Neural progenitor cell (in vitro differentiated cells): ENCODE measurements around the gene SSBP2. TPM values are rescaled to one million over a fixed set of nuclear protein-coding genes. Genes with fewer than 3 reads are reported as not detected.

Source experiments
- DNase-seq: peaks from one replicate; pipeline ENCODE4 v3.0.0-alpha.2; 2016; ENCODE audit warnings: low spot score
- H2AFZ ChIP-seq: fragments of 200-600 bp; sonication (generic); replicated peaks from 2 replicates; pipeline ENCODE4 v1.6.1; 2016; ENCODE audit warnings: antibody characterized with exemption
- H3F3A ChIP-seq: fragments of 200-600 bp; sonication (generic); 2 replicates; pipeline ENCODE4 v1.6.1; 2016; ENCODE audit warnings: antibody characterized with exemption, low read depth
- H3K27ac ChIP-seq: fragments of 200-600 bp; sonication (generic); 2 replicates; pipeline ENCODE4 v1.5.1; 2016; ENCODE audit warnings: mild to moderate bottlenecking
- H3K27me3 ChIP-seq: fragments of 200-600 bp; sonication (generic); 2 replicates; pipeline ENCODE4 v1.6.1; 2016; ENCODE audit warnings: mild to moderate bottlenecking, moderate library complexity
- H3K36me3 ChIP-seq: fragments of 200-600 bp; sonication (generic); 2 replicates; pipeline ENCODE4 v1.5.1; 2016
- H3K4me1 ChIP-seq: fragments of 200-600 bp; sonication (generic); 2 replicates; pipeline ENCODE4 v1.6.1; 2016; ENCODE audit warnings: mixed run types
- H3K4me2 ChIP-seq: fragments of 200-600 bp; sonication (generic); 2 replicates; pipeline ENCODE4 v1.6.1; 2016
- H3K4me3 ChIP-seq: fragments of 200-600 bp; sonication (generic); 2 replicates; pipeline ENCODE4 v1.5.1; 2016
- H3K79me2 ChIP-seq: fragments of 200-600 bp; sonication (generic); 2 replicates; pipeline ENCODE4 v1.6.1; 2016; ENCODE audit warnings: low read depth
- H3K9ac ChIP-seq: fragments of 200-600 bp; sonication (generic); 2 replicates; pipeline ENCODE4 v1.6.1; 2016
- H3K9me3 ChIP-seq: fragments of 200-600 bp; sonication (generic); 2 replicates; pipeline ENCODE4 v1.5.1; 2016; ENCODE audit warnings: low read depth
- H4K20me1 ChIP-seq: fragments of 200-600 bp; sonication (generic); 2 replicates; pipeline ENCODE4 v1.6.1; 2016; ENCODE audit warnings: low read depth
- H3K27ac Mint-ChIP-seq: 3 replicates; pipeline ENCODE4 v1.8.0; 2021; ENCODE audit warnings: mixed read lengths
- H3K27me3 Mint-ChIP-seq: 2 replicates; pipeline ENCODE4 v1.8.0; 2022; ENCODE audit warnings: low read depth, mild to moderate bottlenecking, inconsistent platforms, moderate library complexity, mixed read lengths; ENCODE audit not compliant: insufficient read depth
- H3K36me3 Mint-ChIP-seq: 3 replicates; pipeline ENCODE4 v1.8.0; 2021; ENCODE audit warnings: mixed read lengths
- H3K4me1 Mint-ChIP-seq: 3 replicates; pipeline ENCODE4 v1.8.0; 2021; ENCODE audit warnings: mixed read lengths
- H3K4me3 Mint-ChIP-seq: 3 replicates; pipeline ENCODE4 v1.8.0; 2021; ENCODE audit warnings: mild to moderate bottlenecking, moderate library complexity, mixed read lengths
- H3K9me3 Mint-ChIP-seq: 3 replicates; pipeline ENCODE4 v1.8.0; 2020; ENCODE audit warnings: mixed read lengths
- EZH2 ChIP-seq: fragments of 200-600 bp; sonication (generic); IDR thresholded peaks from 2 replicates; pipeline ENCODE4 v1.6.1; 2017; ENCODE audit warnings: antibody characterized with exemption, mild to moderate bottlenecking, moderate library complexity
- EZH2phosphoT487 ChIP-seq: fragments of 200-600 bp; sonication (generic); IDR thresholded peaks from 2 replicates; pipeline ENCODE4 v1.6.1; 2017; ENCODE audit warnings: antibody characterized with exemption
- total RNA-seq: library from RNA; depleted of rRNA; stranded (reverse); fragments of >200 nt; gene quantifications from 2 replicates; pipeline ENCODE4 v1.2.3, GENCODE V29; 2015; ENCODE audit warnings: low replicate concordance
- TF ChIP-seq, protein P1 (sequence below): fragments of 200-600 bp; sonication (generic); IDR thresholded peaks from 2 replicates; pipeline ENCODE4 v1.5.1; 2017; ENCODE audit warnings: antibody characterized with exemption, mild to moderate bottlenecking

Gene SSBP2
- total RNA-seq, 1 donor from 2014 or later: 175 TPM

GRCh38 chr5:81554647-81555046 is 196.2 kb downstream of the SSBP2 start:
- Mint-ChIP-seq H3K9me3 (no peaks in the 10 kb centered on the region), H3K36me3 (peaks cover 3% of the 10 kb centered on the region)
- TF ChIP-seq, protein P1, sequence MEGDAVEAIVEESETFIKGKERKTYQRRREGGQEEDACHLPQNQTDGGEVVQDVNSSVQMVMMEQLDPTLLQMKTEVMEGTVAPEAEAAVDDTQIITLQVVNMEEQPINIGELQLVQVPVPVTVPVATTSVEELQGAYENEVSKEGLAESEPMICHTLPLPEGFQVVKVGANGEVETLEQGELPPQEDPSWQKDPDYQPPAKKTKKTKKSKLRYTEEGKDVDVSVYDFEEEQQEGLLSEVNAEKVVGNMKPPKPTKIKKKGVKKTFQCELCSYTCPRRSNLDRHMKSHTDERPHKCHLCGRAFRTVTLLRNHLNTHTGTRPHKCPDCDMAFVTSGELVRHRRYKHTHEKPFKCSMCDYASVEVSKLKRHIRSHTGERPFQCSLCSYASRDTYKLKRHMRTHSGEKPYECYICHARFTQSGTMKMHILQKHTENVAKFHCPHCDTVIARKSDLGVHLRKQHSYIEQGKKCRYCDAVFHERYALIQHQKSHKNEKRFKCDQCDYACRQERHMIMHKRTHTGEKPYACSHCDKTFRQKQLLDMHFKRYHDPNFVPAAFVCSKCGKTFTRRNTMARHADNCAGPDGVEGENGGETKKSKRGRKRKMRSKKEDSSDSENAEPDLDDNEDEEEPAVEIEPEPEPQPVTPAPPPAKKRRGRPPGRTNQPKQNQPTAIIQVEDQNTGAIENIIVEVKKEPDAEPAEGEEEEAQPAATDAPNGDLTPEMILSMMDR: no peak
- TF ChIP-seq EZH2: no peak
- TF ChIP-seq EZH2phosphoT487: no peak

GRCh38 chr5:81553567-81554212 is 197.2 kb downstream of the SSBP2 start:
- Histone ChIP-seq H3K79me2 (no peaks in the 10 kb centered on the region), H3F3A (no peaks in the 10 kb centered on the region), H4K20me1 (peaks cover 2% of the 10 kb centered on the region), H3K4me3 (no peak overlapping the region), H3K4me1 (peaks cover 8% of the 10 kb centered on the region), H3K9ac (no peak overlapping the region), H2AFZ (no peak overlapping the region), H3K4me2 (no peak overlapping the region), H3K27me3 (no peaks in the 10 kb centered on the region), H3K9me3 (no peaks in the 10 kb centered on the region), H3K27ac (no peak overlapping the region), H3K36me3 (no peaks in the 10 kb centered on the region)
- no peak overlapping the region for H3K4me3 Mint-ChIP-seq
- DNase-seq: no peak
- peaks cover 5% of the 10 kb centered on the region for H3K36me3 Mint-ChIP-seq
- H3K27ac Mint-ChIP-seq: no peak overlapping the region
- H3K4me1 Mint-ChIP-seq: peaks cover 2% of the 10 kb centered on the region
- H3K9me3 Mint-ChIP-seq: no peaks in the 10 kb centered on the region
- H3K27me3 Mint-ChIP-seq: no peaks in the 10 kb centered on the region
- TF ChIP-seq, protein P1: no peak
- TF ChIP-seq EZH2 (no peak), EZH2phosphoT487 (no peak)

More at GRCh38 chr5:81554647-81555046, 196.2 kb downstream of the SSBP2 start:
- Histone ChIP-seq H3K4me3 (no peak overlapping the region), H3K27me3 (no peaks in the 10 kb centered on the region), H3K4me1 (peaks cover 8% of the 10 kb centered on the region), H3K27ac (no peak overlapping the region), H3K9me3 (no peaks in the 10 kb centered on the region), H4K20me1 (peaks cover 2% of the 10 kb centered on the region), H3K36me3 (no peaks in the 10 kb centered on the region), H2AFZ (no peak overlapping the region), H3F3A (no peaks in the 10 kb centered on the region), H3K4me2 (no peak overlapping the region), H3K9ac (no peak overlapping the region), H3K79me2 (no peaks in the 10 kb centered on the region)
- no peak overlapping the region for H3K27ac Mint-ChIP-seq
- peaks cover 2% of the 10 kb centered on the region for H3K4me1 Mint-ChIP-seq
- H3K4me3 Mint-ChIP-seq: no peak overlapping the region
- no peaks in the 10 kb centered on the region for H3K27me3 Mint-ChIP-seq
- DNase-seq: no peak

DNA sequence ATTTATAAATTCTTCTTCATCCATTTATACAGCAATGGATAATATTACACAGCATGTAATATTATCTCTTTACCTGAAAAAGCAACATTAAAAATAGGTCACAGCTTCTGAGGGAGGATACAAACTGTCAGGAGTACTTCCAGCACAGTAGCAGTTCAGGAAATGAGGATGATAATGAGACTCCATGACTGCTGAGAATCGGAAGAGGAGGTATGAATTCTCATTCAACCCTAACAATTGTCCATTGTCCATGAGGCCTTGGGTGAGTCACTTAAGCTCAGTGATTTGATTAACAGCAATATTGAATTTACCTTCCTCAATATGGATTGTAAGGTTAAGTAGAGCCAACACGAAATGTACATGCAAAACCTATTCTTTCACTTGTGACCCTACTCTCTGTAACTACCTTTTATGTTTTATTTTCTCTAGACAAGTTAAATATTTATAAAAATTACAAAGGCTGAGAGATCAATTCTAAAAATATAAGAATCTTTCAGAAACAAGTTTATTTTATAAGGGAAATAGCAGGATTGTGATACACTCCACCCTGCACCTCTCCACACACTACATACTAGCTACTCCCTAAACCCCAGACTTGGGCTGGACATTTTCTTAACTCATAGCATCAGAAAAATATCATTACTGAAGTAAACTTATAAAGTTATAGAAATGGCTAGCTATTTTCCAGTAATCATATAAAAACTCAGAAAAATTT is 197.9 kb downstream of the SSBP2 start:
- DNase-seq: no peak
- H3K4me3 ChIP-seq: no peak overlapping the region
- H4K20me1 ChIP-seq: no peaks in the 10 kb centered on the region
- H3K4me1 ChIP-seq: peaks cover 8% of the 10 kb centered on the region
- H2AFZ ChIP-seq: no peak overlapping the region
- H3K9me3 ChIP-seq: no peaks in the 10 kb centered on the region
- no peak overlapping the region for H3K27ac Mint-ChIP-seq
- H3K79me2 ChIP-seq: no peaks in the 10 kb centered on the region
- no peaks in the 10 kb centered on the region for H3K36me3 ChIP-seq
- H3K27me3 Mint-ChIP-seq: no peaks in the 10 kb centered on the region
- peaks cover 2% of the 10 kb centered on the region for H3K4me1 Mint-ChIP-seq
- no peak overlapping the region for H3K9ac ChIP-seq
- peaks cover 7% of the 10 kb centered on the region for H3K36me3 Mint-ChIP-seq
- no peak overlapping the region for H3K4me2 ChIP-seq
- H3K27me3 ChIP-seq: no peaks in the 10 kb centered on the region
- H3F3A ChIP-seq: no peaks in the 10 kb centered on the region
- TF ChIP-seq EZH2 (no peak), EZH2phosphoT487 (no peak)
- TF ChIP-seq, protein P1: no peak
- no peak overlapping the region for H3K4me3 Mint-ChIP-seq
- H3K27ac ChIP-seq: no peak overlapping the region
- no peaks in the 10 kb centered on the region for H3K9me3 Mint-ChIP-seq
